H1 (cell line): ENCODE data around the gene LPAR2. TPM values are rescaled to one million over a fixed set of nuclear protein-coding genes. Genes with fewer than 3 reads are reported as not detected.

Source experiments
- CTCF ChIA-PET: fragments of 300-600 bp; sonication (Branson Sonifier 250); formaldehyde crosslinking; loops from one replicate; lab custom pipeline; 2021; ENCODE audit not compliant: partially characterized antibody; lab: Charles Lee
- POLR2A ChIA-PET: fragments of 300-600 bp; sonication (Branson Sonifier 250); formaldehyde crosslinking; loops from one replicate; lab custom pipeline; 2021; ENCODE audit warnings: inconsistent platforms; ENCODE audit not compliant: partially characterized antibody; lab: Charles Lee
- DNase-seq, 2 experiments: peaks; one replicate each; pipeline versions ENCODE4 v3.0.0 to v3.0.0-alpha.2; 2010 to 2022; ENCODE audit warnings: low spot score in 2 of 2, low read depth in 1 of 2, mixed read lengths in 1 of 2
- FAIRE-seq: peaks from 2 replicates; lab custom pipeline; 2011; peaks lifted over from hg19 to GRCh38; lab: Jason Lieb, UNC
- H2AFZ ChIP-seq: 2 replicates; pipeline ENCODE4 v1.8.1; 2012; ENCODE audit warnings: low read length, inconsistent platforms
- H2AK5ac ChIP-seq: 2 replicates; pipeline ENCODE4 v1.6.1; 2013; ENCODE audit warnings: low read depth, low read length
- H2BK120ac ChIP-seq: replicated peaks from 2 replicates; pipeline ENCODE3; 2013; ENCODE audit warnings: low read depth, low read length, inconsistent platforms
- H2BK12ac ChIP-seq: 2 replicates; pipeline ENCODE4 v1.6.1; 2013; ENCODE audit warnings: low read depth, low read length
- H2BK15ac ChIP-seq: 2 replicates; pipeline ENCODE4 v1.6.1; 2013; ENCODE audit warnings: low read length
- H2BK20ac ChIP-seq: 2 replicates; pipeline ENCODE4 v1.6.1; 2013; ENCODE audit warnings: low read length
- H2BK5ac ChIP-seq: 2 replicates; pipeline ENCODE4 v1.6.1; 2013; ENCODE audit warnings: low read depth, low read length
- H3K14ac ChIP-seq: 2 replicates; pipeline ENCODE4 v1.6.1; 2013; ENCODE audit warnings: inconsistent platforms; ENCODE audit not compliant: insufficient read length
- H3K18ac ChIP-seq: 2 replicates; pipeline ENCODE4 v1.6.1; 2013; ENCODE audit warnings: low read length; ENCODE audit errors: extremely low read depth
- H3K23ac ChIP-seq: 2 replicates; pipeline ENCODE4 v1.6.1; 2013; ENCODE audit warnings: inconsistent platforms; ENCODE audit not compliant: insufficient read length
- H3K23me2 ChIP-seq: 2 replicates; pipeline ENCODE4 v1.6.1; 2013; ENCODE audit warnings: low read depth, low read length
- H3K27ac ChIP-seq: 2 replicates; pipeline ENCODE4 v1.6.1; 2011; ENCODE audit warnings: low read depth, low read length, inconsistent platforms
- H3K27me3 ChIP-seq, 4 experiments: replicated peaks in 1 of 4; 1 replicate in 1 of 4; 2 replicates in 3 of 4; pipeline versions ENCODE4 v1.6.1 to v1.8.1; 2011 to 2013; ENCODE audit warnings: low read length in 3 of 4, mild to moderate bottlenecking in 3 of 4, inconsistent platforms in 2 of 4, mixed read lengths in 2 of 4, moderate library complexity in 1 of 4; ENCODE audit not compliant: control insufficient read depth in 3 of 4, insufficient read depth in 3 of 4; ENCODE audit errors: extremely low read depth in 1 of 4
- H3K36me3 ChIP-seq, 4 experiments: 2 replicates each; pipeline versions ENCODE4 v1.6.1 to v1.8.1; 2011 to 2013; ENCODE audit warnings: mild to moderate bottlenecking in 4 of 4, low read length in 3 of 4, moderate library complexity in 2 of 4, control low read depth in 1 of 4, inconsistent platforms in 1 of 4; ENCODE audit not compliant: insufficient read depth in 4 of 4, control insufficient read depth in 2 of 4
- H3K4ac ChIP-seq: replicated peaks from 2 replicates; pipeline ENCODE3; 2013; ENCODE audit warnings: low read length, low read depth, mixed read lengths, inconsistent platforms; ENCODE audit not compliant: insufficient read length
- H3K4me1 ChIP-seq, 4 experiments: replicated peaks in 1 of 4; 1 replicate in 1 of 4; 2 replicates in 3 of 4; pipeline versions ENCODE4 v1.6.1 to v1.8.1; 2011 to 2013; ENCODE audit warnings: low read length in 3 of 4, inconsistent platforms in 2 of 4, mixed read lengths in 1 of 4; ENCODE audit not compliant: insufficient read depth in 4 of 4, control insufficient read depth in 3 of 4
- H3K4me2 ChIP-seq, 2 experiments: 2 replicates each; pipeline versions ENCODE4 v1.6.1 to v1.8.1; 2011 to 2013; ENCODE audit warnings: low read depth in 2 of 2, low read length in 2 of 2, control low read depth in 1 of 2, inconsistent platforms in 1 of 2, mild to moderate bottlenecking in 1 of 2; ENCODE audit not compliant: insufficient read depth in 1 of 2
- H3K4me3 ChIP-seq, 4 experiments: fragments of 200-600, 300-600 bp in 1 of 4; sonication (generic), shearing (Covaris generic), sonication (Bioruptor Twin) in 1 of 4; 2 replicates each; pipeline versions ENCODE4 v1.5.1 to v1.8.1; 2011 to 2016; ENCODE audit warnings: low read length in 4 of 4, low read depth in 3 of 4, control low read depth in 2 of 4, inconsistent platforms in 2 of 4, mild to moderate bottlenecking in 2 of 4, mixed read lengths in 1 of 4, moderate library complexity in 1 of 4; ENCODE audit not compliant: insufficient read depth in 2 of 4; ENCODE audit errors: extremely low read depth in 1 of 4
- H3K56ac ChIP-seq: replicated peaks from 2 replicates; pipeline ENCODE3; 2013; ENCODE audit warnings: low read depth, mild to moderate bottlenecking, mixed read lengths, low read length, inconsistent platforms; ENCODE audit not compliant: insufficient read length
- H3K79me1 ChIP-seq: 2 replicates; pipeline ENCODE4 v1.6.1; 2013; ENCODE audit warnings: low read depth, low read length, control low read depth
- H3K79me2 ChIP-seq, 2 experiments: 2 replicates each; pipeline versions ENCODE4 v1.6.1 to v1.8.1; 2012 to 2013; ENCODE audit warnings: low read length in 2 of 2, mild to moderate bottlenecking in 2 of 2, inconsistent platforms in 1 of 2; ENCODE audit not compliant: insufficient read depth in 2 of 2, control insufficient read depth in 1 of 2
- H3K9ac ChIP-seq, 4 experiments: replicated peaks in 1 of 4; 1 replicate in 1 of 4; 2 replicates in 3 of 4; pipeline versions ENCODE4 v1.6.1 to v1.8.1; 2011 to 2013; ENCODE audit warnings: low read depth in 3 of 4, low read length in 3 of 4, control low read depth in 2 of 4, mild to moderate bottlenecking in 2 of 4, moderate library complexity in 2 of 4, inconsistent platforms in 1 of 4; ENCODE audit errors: extremely low read depth in 1 of 4
- H3K9me3 ChIP-seq, 2 experiments: 2 replicates each; pipeline versions ENCODE4 v1.6.1 to v1.8.1; 2012 to 2013; ENCODE audit warnings: mild to moderate bottlenecking in 2 of 2, moderate library complexity in 2 of 2, control low read depth in 1 of 2, inconsistent platforms in 1 of 2, low read depth in 1 of 2, low read length in 1 of 2, mixed read lengths in 1 of 2; ENCODE audit not compliant: insufficient read depth in 2 of 2
- H4K20me1 ChIP-seq, 2 experiments: replicated peaks in 1 of 2; 2 replicates each; pipeline versions ENCODE3 to v1.8.1; 2011 to 2013; ENCODE audit warnings: inconsistent platforms in 2 of 2, low read length in 2 of 2, mild to moderate bottlenecking in 1 of 2; ENCODE audit not compliant: insufficient read depth in 2 of 2, control insufficient read depth in 1 of 2
- H4K5ac ChIP-seq: 2 replicates; pipeline ENCODE4 v1.6.1; 2013; ENCODE audit warnings: low read length, low read depth, mixed read lengths, inconsistent platforms; ENCODE audit not compliant: insufficient read length
- H4K8ac ChIP-seq: 2 replicates; pipeline ENCODE4 v1.8.0; 2013; ENCODE audit warnings: mild to moderate bottlenecking, moderate library complexity, low read length, inconsistent platforms; ENCODE audit not compliant: insufficient read depth; ENCODE audit errors: extremely low read depth
- H4K91ac ChIP-seq: replicated peaks from 2 replicates; pipeline ENCODE3; 2013; ENCODE audit warnings: low read length, mixed read lengths, inconsistent platforms; ENCODE audit not compliant: insufficient read length
- FOSL1 ChIP-seq: IDR thresholded peaks from 2 replicates; pipeline ENCODE4 v1.6.1; 2011; ENCODE audit warnings: mild to moderate bottlenecking, low read depth, low read length, moderate library complexity; ENCODE audit not compliant: insufficient read depth
- GTF2F1 ChIP-seq: IDR thresholded peaks from 2 replicates; pipeline ENCODE4 v1.6.1; 2012; ENCODE audit warnings: low read depth, low read length, improper control_type of control experiment, borderline replicate concordance
- KDM1A ChIP-seq: fragments of 200-600, 300-600 bp; sonication (generic); IDR thresholded peaks from 2 replicates; pipeline ENCODE4 v1.7.1; 2016; ENCODE audit warnings: mild to moderate bottlenecking, low read length, borderline replicate concordance
- KDM4A ChIP-seq: IDR thresholded peaks from one replicate; pipeline ENCODE4 v1.7.1; 2012; ENCODE audit warnings: low read depth, mild to moderate bottlenecking, moderate library complexity, low read length, inconsistent platforms; ENCODE audit not compliant: severe bottlenecking
- RFX5 ChIP-seq: IDR thresholded peaks from 2 replicates; pipeline ENCODE4 v1.6.1; 2011; ENCODE audit warnings: low read depth, low read length, improper control_type of control experiment, borderline replicate concordance
- RNF2 ChIP-seq: fragments of 200-900, 300-1000 bp; sonication (generic); IDR thresholded peaks from 2 replicates; pipeline ENCODE4 v1.7.1; 2016; ENCODE audit warnings: borderline replicate concordance, low read depth, mild to moderate bottlenecking, antibody characterized with exemption, low read length; ENCODE audit not compliant: poor library complexity, severe bottlenecking; ENCODE audit errors: missing control alignments
- SAP30 ChIP-seq: fragments of 300-600 bp; sonication (generic); IDR thresholded peaks from 2 replicates; pipeline ENCODE4 v1.7.1; 2012; ENCODE audit warnings: low read length, moderate library complexity, mild to moderate bottlenecking, inconsistent platforms; ENCODE audit not compliant: insufficient read depth, insufficient replicate concordance
- SP4 ChIP-seq: IDR thresholded peaks from 2 replicates; pipeline ENCODE4 v1.6.1; 2012; ENCODE audit warnings: low read length, inconsistent platforms
- TAF7 ChIP-seq: optimal IDR thresholded peaks from 2 replicates; pipeline ENCODE3; 2011; ENCODE audit warnings: low read depth, mild to moderate bottlenecking, inconsistent platforms, low read length, moderate library complexity, borderline replicate concordance
- WGBS, 2 experiments: shearing (Covaris generic) in 1 of 2; methylation state at CpG; one replicate each; pipeline versions ENCODE4 v1.1.6 to v1.1.7; 2013 to 2015; ENCODE audit warnings: low lambda C conversion rate in 2 of 2, mixed read lengths in 2 of 2, inconsistent platforms in 1 of 2, low coverage in 1 of 2, missing lambda C conversion rate in 1 of 2; ENCODE audit not compliant: insufficient replicate concordance in 2 of 2, insufficient coverage in 1 of 2, insufficient read length in 1 of 2; ENCODE audit errors: extremely low coverage in 1 of 2, missing lambda C conversion rate in 1 of 2; 5-methylcytosine and 5-hydroxymethylcytosine counted together
- polyA plus RNA-seq, 7 experiments: library from polyadenylated mRNA; depleted of rRNA in 3 of 7; stranded (reverse) in 5 of 7; unstranded in 2 of 7; fragments of >200 nt in 5 of 7; fragments of 200-250 nt in 2 of 7; gene quantifications; 1 replicate in 5 of 7; 2 replicates in 1 of 7; 4 replicates in 1 of 7; pipeline versions ENCODE4 v1.2.1 to v1.2.3, GENCODE V29; 2011 to 2013; ENCODE audit warnings: missing spikeins in 2 of 7, mixed read lengths in 2 of 7
- total RNA-seq: library from RNA; stranded (reverse); fragmentation: NEBNext Ultra II Directional; extraction: Animal tissue kit (Norgen Biotek cat#: 25700); gene quantifications from 2 replicates; pipeline ENCODE4 v1.2.1, GENCODE V29; 2021

LPAR2 gene
- total and polyA plus RNA-seq, 2 of the 8 experiments (the other 6 are each of a cell fraction or from before 2014, with no cell fraction given), result 47.6 to 70.2 TPM

DNA sequence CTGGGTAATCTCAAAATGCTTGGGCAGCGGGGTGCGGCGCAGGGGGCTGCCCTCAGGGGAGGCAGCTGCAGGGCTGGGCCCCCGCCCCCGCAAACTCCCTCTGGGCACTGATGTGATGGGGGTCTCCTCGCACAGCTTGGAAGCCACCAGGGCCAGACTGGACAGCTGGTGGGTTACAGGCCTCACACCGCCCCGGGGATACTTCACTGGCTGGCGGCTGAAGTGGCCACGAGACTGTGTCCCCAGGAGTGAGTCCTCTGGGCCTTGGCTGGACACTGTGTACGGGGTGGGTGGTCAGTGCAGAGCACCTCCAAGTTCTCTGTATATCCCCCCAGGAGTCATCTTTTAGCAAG lies 2.0 kb upstream of the LPAR2 start:
- H3K79me1 ChIP-seq, result peaks cover 10% of the 10 kb centered on the region
- ChIA-PET POLR2A (interaction anchor here (4.2 kb wide), 1 partner anchor 11 kb away, joined by 46 read pairs; the partner anchor contains the start of gene PBX4), CTCF (interaction anchor here (0.6 kb wide), 1 partner anchor 246 kb away, joined by 4 read pairs; no protein-coding TSS in a partner anchor)
- no peak overlapping the region for H3K56ac ChIP-seq
- no peak overlapping the region for H3K4ac ChIP-seq
- H3K27me3 ChIP-seq, result no peaks in the 10 kb centered on the region
- no peak for FAIRE-seq
- H3K4me1 ChIP-seq, result peaks cover 0 to 11% (median 8%) of the 10 kb centered on the region in 4 experiments; a peak in 5 of 7 replicates
- no peak overlapping the region for H2BK5ac ChIP-seq
- no peaks in the 10 kb centered on the region for H3K9me3 ChIP-seq
- H4K20me1 ChIP-seq, result peaks cover 0 to 2% of the 10 kb centered on the region in 2 experiments
- no peak overlapping the region for H3K23ac ChIP-seq
- no peak overlapping the region for H4K5ac ChIP-seq
- no peak overlapping the region for H3K18ac ChIP-seq
- WGBS, 2 experiments, result 96% methylated on average over 11 of the region's 11 CpGs; no CpG with 5 or more reads in 1 of the 2 experiments
- H3K4me2 ChIP-seq, result no peak overlapping the region
- H2BK20ac ChIP-seq, result no peak overlapping the region
- H3K9ac ChIP-seq, result no peak overlapping the region
- DNase-seq, result no peak
- H2BK120ac ChIP-seq, result no peak overlapping the region
- peaks cover 7 to 13% (median 11%) of the 10 kb centered on the region in 4 experiments for H3K36me3 ChIP-seq
- no peak overlapping the region for H2AFZ ChIP-seq
- H3K23me2 ChIP-seq, result peaks cover 10% of the 10 kb centered on the region
- H2AK5ac ChIP-seq, result no peak overlapping the region
- no peak overlapping the region; the same call in 1 of the 2 replicates for H4K8ac ChIP-seq
- TF ChIP-seq SP4 (no peak), RNF2 (no peak), KDM1A (no peak), KDM4A (no peak), SAP30 (no peak), FOSL1 (no peak), TAF7 (no peak), GTF2F1 (no peak), RFX5 (no peak)
- no peak overlapping the region for H3K27ac ChIP-seq
- H2BK12ac ChIP-seq, result no peak overlapping the region
- no peak overlapping the region for H3K14ac ChIP-seq
- H4K91ac ChIP-seq, result no peak overlapping the region
- H3K79me2 ChIP-seq, result peaks cover 0 to 17% of the 10 kb centered on the region in 2 experiments; a peak in 3 of 4 replicates
- H2BK15ac ChIP-seq, result no peak overlapping the region
- H3K4me3 ChIP-seq, result no peak overlapping the region
